Breast epithelium (tissue), 4 donors: ENCODE data around the gene DNAH3. TPM values are rescaled to one million over a fixed set of nuclear protein-coding genes. Genes with fewer than 3 reads are reported as not detected.
A peak's percentile ranks its signal among the peaks of the same experiment; 100 is the strongest.

Experiments
- DNase-seq, 2 donors: peaks; one replicate each; pipeline ENCODE4 v3.0.0-alpha.2; 2019; ENCODE audit warnings: low spot score in 2 of 2
- H3K27ac ChIP-seq, 2 donors: fragments of 200-600 bp; sonication (generic) in 1 of 2; one replicate each; pipeline ENCODE4 v1.5.1; 2016 to 2019; ENCODE audit warnings: mild to moderate bottlenecking in 1 of 2
- H3K27me3 ChIP-seq, 2 donors: fragments of 200-600 bp; sonication (generic) in 1 of 2; one replicate each; pipeline versions ENCODE4 v1.5.1 to v1.6.0; 2017 to 2019; ENCODE audit warnings: control low read depth in 1 of 2, mild to moderate bottlenecking in 1 of 2
- H3K36me3 ChIP-seq: fragments of 200-600 bp; one replicate; pipeline ENCODE4 v1.5.1; 2019
- H3K4me1 ChIP-seq, 2 donors: fragments of 200-600 bp; sonication (generic); one replicate each; pipeline ENCODE4 v1.5.1; 2016 to 2019; ENCODE audit warnings: control low read depth in 1 of 2
- H3K4me3 ChIP-seq, 3 donors: fragments of 200-600 bp; sonication (generic); 1 replicate in 2 of 3; 2 replicates in 1 of 3; pipeline ENCODE4 v1.5.1; 2016 to 2019; ENCODE audit warnings: mild to moderate bottlenecking in 3 of 3, moderate library complexity in 2 of 3
- H3K9me3 ChIP-seq, 2 donors: fragments of 200-600 bp; sonication (generic) in 1 of 2; one replicate each; pipeline ENCODE4 v1.5.1; 2016 to 2019; ENCODE audit warnings: control low read depth in 1 of 2
- POLR2A ChIP-seq: fragments of 450-650 bp; IDR thresholded peaks from one replicate; pipeline ENCODE4 v1.6.1; 2016; ENCODE audit warnings: antibody characterized with exemption, mild to moderate bottlenecking, moderate library complexity
- POLR2AphosphoS5 ChIP-seq, 3 donors: sonication (generic); formaldehyde crosslinking; IDR thresholded peaks; one replicate each; pipeline ENCODE4 v1.6.1; 2017; ENCODE audit warnings: antibody characterized with exemption in 3 of 3
- intact Hi-C: fragments of 100-400 bp; cut with DNase I; formaldehyde crosslinking; loops from one replicate; pipeline ENCODE4 v1.15.1; 2023; ENCODE audit warnings: low total_unique reads
- total RNA-seq, 3 donors: library from RNA; depleted of rRNA; stranded (reverse); fragments of >200 nt; gene quantifications; one replicate each; pipeline ENCODE4 v1.1.0, GENCODE V29; 2016
- TF ChIP-seq, protein P1 (sequence below), 3 donors: fragments of 450-650 bp; IDR thresholded peaks; one replicate each; pipeline ENCODE4 v1.5.1; 2016 to 2017; ENCODE audit warnings: antibody characterized with exemption in 3 of 3, mild to moderate bottlenecking in 3 of 3, moderate library complexity in 3 of 3

Gene DNAH3
- total RNA-seq, 3 donors from 2014 or later: under 0.01 to 0.59 TPM; not detected in 1

DNA sequence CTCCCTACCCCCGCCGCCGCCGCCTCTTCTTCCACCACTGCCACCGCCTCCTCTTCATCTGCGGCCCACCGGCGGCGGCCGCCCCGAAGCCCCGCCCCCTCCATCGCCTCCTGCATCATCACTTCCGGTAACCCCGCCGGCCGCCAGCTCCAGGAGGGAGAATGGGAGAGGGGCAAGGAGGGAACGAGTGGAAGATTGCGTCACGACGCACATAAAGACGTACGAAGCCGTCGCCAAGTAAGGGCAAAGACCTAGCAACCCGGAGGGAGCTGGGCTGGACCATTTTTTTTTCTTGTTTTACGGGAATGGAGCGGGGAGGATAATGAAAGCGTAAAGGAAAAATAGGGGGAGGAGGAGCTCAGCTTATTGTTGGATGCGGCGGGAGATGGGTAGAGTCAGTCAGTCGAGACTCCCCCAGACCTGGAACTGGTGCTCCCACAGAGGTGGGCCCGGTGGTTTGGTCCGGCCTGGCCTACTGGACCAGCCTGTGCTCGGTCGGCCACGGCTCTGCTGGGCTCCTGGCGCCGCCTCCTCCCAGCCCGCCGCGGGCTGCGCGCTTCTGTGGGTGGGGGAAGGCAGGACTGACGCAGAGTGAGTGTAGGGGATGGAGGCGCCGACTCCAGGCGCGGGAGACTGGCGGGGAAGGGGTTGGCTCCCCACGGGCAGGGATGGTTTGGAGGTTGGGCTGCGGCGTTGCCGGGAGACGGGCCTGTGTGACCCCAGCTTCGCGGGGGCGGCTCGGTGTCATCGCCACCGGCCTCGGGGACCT lies 250.2 kb downstream of the DNAH3 start, which contains the start of the genes DCUN1D3 and LYRM1:
TSS of gene DCUN1D3 (minus strand) at position 60 of the 769 bp plus-strand sequence. CDS start 37,820 bp downstream, outside the sequence.
TSS of gene LYRM1 (plus strand) at position 473 of the 769 bp plus-strand sequence. CDS start 14,785 bp downstream, outside the sequence.
- no peaks in the 10 kb centered on the region for H3K9me3 ChIP-seq
- no peaks in the 10 kb centered on the region for H3K27me3 ChIP-seq
- peak within 1 kb of the TSS; percentile 98 to 99 for H3K27ac ChIP-seq
- H3K4me3 ChIP-seq: peak within 1 kb of the TSS; percentile 72 to 87 (median 78)
- H3K4me1 ChIP-seq: peaks cover 0 to 30% of the 10 kb centered on the region in 2 donors
- intact Hi-C loops: no loop called here
- DNase-seq: peak; percentile 92 to 97
- TF ChIP-seq POLR2AphosphoS5 (IDR thresholded peaks at IDR 0.05) (peak; percentile 83 to 95 (median 93)), POLR2A (peak; percentile 87)
- TF ChIP-seq, protein P1, sequence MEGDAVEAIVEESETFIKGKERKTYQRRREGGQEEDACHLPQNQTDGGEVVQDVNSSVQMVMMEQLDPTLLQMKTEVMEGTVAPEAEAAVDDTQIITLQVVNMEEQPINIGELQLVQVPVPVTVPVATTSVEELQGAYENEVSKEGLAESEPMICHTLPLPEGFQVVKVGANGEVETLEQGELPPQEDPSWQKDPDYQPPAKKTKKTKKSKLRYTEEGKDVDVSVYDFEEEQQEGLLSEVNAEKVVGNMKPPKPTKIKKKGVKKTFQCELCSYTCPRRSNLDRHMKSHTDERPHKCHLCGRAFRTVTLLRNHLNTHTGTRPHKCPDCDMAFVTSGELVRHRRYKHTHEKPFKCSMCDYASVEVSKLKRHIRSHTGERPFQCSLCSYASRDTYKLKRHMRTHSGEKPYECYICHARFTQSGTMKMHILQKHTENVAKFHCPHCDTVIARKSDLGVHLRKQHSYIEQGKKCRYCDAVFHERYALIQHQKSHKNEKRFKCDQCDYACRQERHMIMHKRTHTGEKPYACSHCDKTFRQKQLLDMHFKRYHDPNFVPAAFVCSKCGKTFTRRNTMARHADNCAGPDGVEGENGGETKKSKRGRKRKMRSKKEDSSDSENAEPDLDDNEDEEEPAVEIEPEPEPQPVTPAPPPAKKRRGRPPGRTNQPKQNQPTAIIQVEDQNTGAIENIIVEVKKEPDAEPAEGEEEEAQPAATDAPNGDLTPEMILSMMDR (IDR thresholded peaks at IDR 0.05): peak in 1 of 3 donors; percentile 23
- no peaks in the 10 kb centered on the region for H3K36me3 ChIP-seq

DNA sequence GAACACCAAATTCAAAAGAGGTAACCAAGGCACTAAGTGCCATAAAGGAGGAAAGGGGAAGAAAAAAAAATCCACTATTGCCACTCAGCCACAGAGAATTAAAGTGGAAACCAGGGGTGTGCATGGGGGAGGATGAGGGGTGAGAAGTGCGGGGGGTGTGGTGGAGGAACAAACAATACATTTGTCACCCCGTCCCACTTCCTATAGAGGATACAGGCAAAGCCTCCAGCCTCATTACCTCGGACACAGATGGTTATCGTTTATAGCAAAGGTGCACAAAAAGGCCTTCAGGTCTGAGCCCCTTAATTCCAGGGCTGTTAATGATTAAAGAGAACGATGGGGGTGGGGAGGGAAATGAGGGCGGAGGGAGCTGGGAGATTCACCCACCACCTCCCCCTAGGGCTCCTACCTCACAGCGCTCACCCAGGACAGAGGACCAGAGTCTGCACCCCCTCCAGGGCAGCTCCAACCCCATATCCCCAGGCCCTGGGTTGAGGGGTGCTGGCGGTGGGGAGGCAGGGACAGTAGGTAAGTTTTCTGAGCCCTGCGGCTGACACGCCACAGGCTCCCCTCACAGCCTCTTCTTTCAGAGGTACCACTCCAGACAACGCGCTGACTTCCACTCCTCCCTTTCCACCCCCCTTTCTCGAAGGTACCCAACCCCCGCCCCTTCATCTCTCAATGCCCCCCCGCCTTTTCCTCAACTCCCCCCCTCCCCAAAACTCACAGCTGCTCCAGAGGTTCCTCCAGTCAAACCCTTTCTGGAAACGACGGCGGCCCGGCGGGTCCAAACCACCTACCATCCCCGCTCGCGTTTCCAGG lies 251.0 kb downstream of the DNAH3 start:
- Histone ChIP-seq H3K27ac (peak overlapping the region; percentile 98 to 99), H3K4me1 (peaks cover 0 to 22% of the 10 kb centered on the region in 2 donors), H3K36me3 (no peaks in the 10 kb centered on the region), H3K9me3 (no peaks in the 10 kb centered on the region), H3K4me3 (peak overlapping the region; percentile 72 to 87 (median 78)), H3K27me3 (no peaks in the 10 kb centered on the region)
- TF ChIP-seq POLR2A (no peak), POLR2AphosphoS5 (IDR thresholded peaks at IDR 0.05) (no peak)
- TF ChIP-seq, protein P1 (IDR thresholded peaks at IDR 0.05): no peak
- intact Hi-C loops: loop anchor here (5.0 kb wide), 1 partner anchor 1737 kb away; no protein-coding TSS in a partner anchor
- DNase-seq: peak in 1 of 2 donors; percentile 41

DNA sequence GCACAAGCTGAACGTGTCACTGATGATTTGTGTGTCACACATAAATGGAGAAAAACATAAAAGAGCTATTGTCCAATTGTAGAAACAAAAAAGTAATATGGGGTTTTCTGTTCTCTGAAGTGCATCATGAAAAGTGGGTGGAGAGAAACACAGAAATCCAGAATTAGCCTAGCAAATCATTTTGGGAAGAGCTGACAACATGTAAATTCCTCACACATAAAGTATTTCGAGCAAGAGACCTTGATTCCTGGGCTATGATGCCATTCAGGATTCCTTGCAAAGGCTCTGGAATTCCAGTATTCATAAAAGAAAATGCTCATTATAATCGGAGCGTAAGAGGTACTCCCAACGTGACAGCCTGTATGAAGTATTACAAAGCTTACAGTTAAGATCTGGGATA lies 251.6 kb downstream of the DNAH3 start:
- no peak for DNase-seq
- no peaks in the 10 kb centered on the region for H3K36me3 ChIP-seq
- no peaks in the 10 kb centered on the region for H3K27me3 ChIP-seq
- intact Hi-C loops: loop anchor here (5.0 kb wide), 1 partner anchor 1737 kb away; no protein-coding TSS in a partner anchor
- TF ChIP-seq POLR2AphosphoS5 (IDR thresholded peaks at IDR 0.05) (no peak), POLR2A (no peak)
- TF ChIP-seq, protein P1 (IDR thresholded peaks at IDR 0.05): no peak
- H3K4me1 ChIP-seq: peaks cover 0 to 21% of the 10 kb centered on the region in 2 donors
- peak overlapping the region; percentile 98 to 99 for H3K27ac ChIP-seq
- H3K9me3 ChIP-seq: no peaks in the 10 kb centered on the region
- peak overlapping the region; percentile 72 to 87 (median 78) for H3K4me3 ChIP-seq

DNA sequence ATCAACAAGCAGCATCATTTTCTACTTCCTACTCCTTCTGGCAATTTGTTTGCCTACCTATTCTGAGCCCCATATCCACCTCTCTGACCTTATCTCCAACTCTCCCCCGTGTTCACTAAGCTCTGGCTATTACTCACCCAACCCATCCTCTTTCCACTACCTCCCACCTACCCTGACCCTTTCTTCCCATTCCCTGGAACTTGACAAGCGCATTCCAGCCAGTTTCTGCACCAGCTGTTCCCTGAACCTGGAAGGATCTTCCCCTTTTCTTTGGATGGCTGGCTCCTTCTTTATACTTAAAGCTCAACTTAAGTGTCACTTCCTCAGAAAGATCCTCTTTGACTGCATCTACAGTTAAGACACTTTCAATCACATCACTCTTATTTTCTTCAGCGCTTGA lies 252.7 kb downstream of the DNAH3 start:
- Histone ChIP-seq H3K4me3 (peak overlapping the region in 1 of 3 donors; percentile 78), H3K36me3 (no peaks in the 10 kb centered on the region), H3K9me3 (no peaks in the 10 kb centered on the region), H3K4me1 (peaks cover 0 to 15% of the 10 kb centered on the region in 2 donors), H3K27me3 (no peaks in the 10 kb centered on the region), H3K27ac (peak overlapping the region; percentile 33 to 98)
- TF ChIP-seq, protein P1 (IDR thresholded peaks at IDR 0.05): no peak
- TF ChIP-seq POLR2A: no peak
- no peak for TF ChIP-seq POLR2AphosphoS5 (IDR thresholded peaks at IDR 0.05)
- intact Hi-C loops: loop anchor here (5.0 kb wide), 1 partner anchor 1736 kb away; no protein-coding TSS in a partner anchor
- DNase-seq: no peak
